Activated CD4-positive, alpha-beta T cell treated with anti-CD3 and anti-CD28 coated beads for 48 hours (primary cell): ENCODE measurements around the gene PBX3.

Experiments used
- DNase-seq: peaks from one replicate; pipeline ENCODE4 v3.0.0-alpha.2; 2020

Gene PBX3

GRCh38 chr9:125909459-125909858 lies 162.3 kb downstream of the PBX3 start:
- no peak for DNase-seq

GRCh38 chr9:125910286-125910685 lies 163.1 kb downstream of the PBX3 start:
- DNase-seq, result no peak

GRCh38 chr9:125911861-125912644 lies 164.9 kb downstream of the PBX3 start:
- no peak for DNase-seq

- DNase-seq, result no peak
These were observed 165.5 kb downstream of the PBX3 start for GRCh38 chr9:125912667-125913066.

- DNase-seq, result no peak
These were observed 166.4 kb downstream of the PBX3 start for GRCh38 chr9:125913551-125913950.

- DNase-seq, result no peak
These were observed 167.2 kb downstream of the PBX3 start for GRCh38 chr9:125914411-125914810.

GRCh38 chr9:125915606-125916005 lies 168.4 kb downstream of the PBX3 start:
- DNase-seq, result no peak

GRCh38 chr9:125919565-125919964 lies 172.4 kb downstream of the PBX3 start:
- no peak for DNase-seq

- no peak for DNase-seq
These were observed 173.2 kb downstream of the PBX3 start for GRCh38 chr9:125920402-125920801.

GRCh38 chr9:125922854-125923253 lies 175.7 kb downstream of the PBX3 start:
- DNase-seq, result no peak

GRCh38 chr9:125924351-125924750 lies 177.2 kb downstream of the PBX3 start:
- DNase-seq, result no peak

GRCh38 chr9:125926936-125927335 lies 179.8 kb downstream of the PBX3 start:
- no peak for DNase-seq

- DNase-seq, result no peak
These were observed 182.7 kb downstream of the PBX3 start for GRCh38 chr9:125929846-125930245.

- no peak for DNase-seq
These were observed 184.0 kb downstream of the PBX3 start for GRCh38 chr9:125931211-125931610.

GRCh38 chr9:125932012-125932411 lies 184.8 kb downstream of the PBX3 start:
- DNase-seq, result no peak

GRCh38 chr9:125932746-125933455 lies 185.7 kb downstream of the PBX3 start:
- no peak for DNase-seq

GRCh38 chr9:125942125-125942524 lies 195.0 kb downstream of the PBX3 start:
- no peak for DNase-seq

GRCh38 chr9:125943831-125944230 lies 196.7 kb downstream of the PBX3 start:
- DNase-seq, result no peak

- DNase-seq, result no peak
These were observed 199.2 kb downstream of the PBX3 start for GRCh38 chr9:125946397-125946796.

- DNase-seq, result no peak
These were observed 201.9 kb downstream of the PBX3 start for GRCh38 chr9:125948887-125949596.

GRCh38 chr9:125949703-125950460 lies 202.7 kb downstream of the PBX3 start:
- no peak for DNase-seq

- DNase-seq, result no peak
These were observed 203.8 kb downstream of the PBX3 start for GRCh38 chr9:125950880-125951471.
